Measurements from ENCODE around the gene HSPA1B.
"Not testable (repeated sequence)": the region's sequence is repeated elsewhere in the genome, so short reads cannot be mapped to it uniquely, and the experiment has no call there.

HSPA1B gene

DNA sequence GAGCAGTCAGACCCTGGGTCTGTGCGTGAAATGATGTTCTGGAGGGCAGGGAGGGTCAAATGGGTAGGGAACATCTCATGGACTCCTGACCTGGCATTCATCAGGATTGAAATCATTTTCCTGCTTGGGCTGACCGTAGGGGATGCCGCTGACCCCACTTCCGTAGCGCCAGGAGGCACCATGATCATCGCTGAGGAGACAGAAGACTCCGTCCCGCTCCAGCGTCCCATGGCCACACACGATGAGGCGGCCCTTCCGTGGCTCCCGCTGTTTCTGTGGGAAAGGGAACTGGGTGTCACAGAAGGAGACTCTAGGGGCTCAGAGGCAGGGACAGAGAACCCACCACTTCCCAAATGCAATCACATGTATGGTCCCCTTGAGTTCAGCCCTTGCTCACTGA lies 32.8 kb downstream of the HSPA1B start:
- DNase-seq (ENCODE audit: low spot score) = no peak

DNA sequence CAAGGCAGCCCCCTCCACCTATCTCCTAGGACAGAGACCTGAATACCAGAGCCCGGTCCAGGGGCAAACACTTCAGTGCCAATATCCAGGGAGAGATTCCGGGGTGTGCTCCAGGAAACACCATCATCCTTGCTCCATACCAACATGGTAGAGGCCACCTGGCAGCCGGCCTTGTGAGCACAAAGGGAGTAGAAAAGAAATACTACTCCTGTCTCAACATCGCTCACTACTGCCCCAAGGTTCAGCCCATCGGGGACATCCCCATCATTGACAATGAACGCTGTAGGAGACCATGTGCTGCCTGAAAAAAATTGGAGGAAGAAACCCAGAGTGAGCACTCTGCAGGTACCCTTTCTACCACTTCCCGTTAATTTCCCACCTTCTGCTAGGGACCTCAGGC lies 33.6 kb downstream of the HSPA1B start:
- no peak for DNase-seq (ENCODE audit: low spot score)

DNA sequence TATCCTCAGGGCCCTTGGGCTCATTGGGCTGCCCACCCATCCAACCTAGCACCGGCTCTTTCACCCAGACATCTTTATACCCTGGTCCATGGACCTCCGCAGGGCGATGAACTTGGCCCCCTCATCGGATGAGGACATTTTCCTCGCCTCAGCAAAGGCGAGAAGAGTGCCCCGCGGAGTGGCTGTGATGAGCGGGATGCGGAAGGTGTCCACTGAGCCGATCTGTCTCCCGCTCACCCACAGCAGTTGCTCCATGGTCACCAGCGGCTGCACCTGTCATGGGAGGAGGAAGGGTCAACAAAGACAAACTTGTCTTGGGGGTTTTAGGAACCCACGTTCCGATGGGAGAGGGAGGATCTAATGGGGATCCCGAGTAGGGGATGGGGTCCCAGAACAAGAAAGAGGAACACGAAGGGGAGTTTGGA lies 34.4 kb downstream of the HSPA1B start:
- no peak for DNase-seq (ENCODE audit: low spot score)

DNA sequence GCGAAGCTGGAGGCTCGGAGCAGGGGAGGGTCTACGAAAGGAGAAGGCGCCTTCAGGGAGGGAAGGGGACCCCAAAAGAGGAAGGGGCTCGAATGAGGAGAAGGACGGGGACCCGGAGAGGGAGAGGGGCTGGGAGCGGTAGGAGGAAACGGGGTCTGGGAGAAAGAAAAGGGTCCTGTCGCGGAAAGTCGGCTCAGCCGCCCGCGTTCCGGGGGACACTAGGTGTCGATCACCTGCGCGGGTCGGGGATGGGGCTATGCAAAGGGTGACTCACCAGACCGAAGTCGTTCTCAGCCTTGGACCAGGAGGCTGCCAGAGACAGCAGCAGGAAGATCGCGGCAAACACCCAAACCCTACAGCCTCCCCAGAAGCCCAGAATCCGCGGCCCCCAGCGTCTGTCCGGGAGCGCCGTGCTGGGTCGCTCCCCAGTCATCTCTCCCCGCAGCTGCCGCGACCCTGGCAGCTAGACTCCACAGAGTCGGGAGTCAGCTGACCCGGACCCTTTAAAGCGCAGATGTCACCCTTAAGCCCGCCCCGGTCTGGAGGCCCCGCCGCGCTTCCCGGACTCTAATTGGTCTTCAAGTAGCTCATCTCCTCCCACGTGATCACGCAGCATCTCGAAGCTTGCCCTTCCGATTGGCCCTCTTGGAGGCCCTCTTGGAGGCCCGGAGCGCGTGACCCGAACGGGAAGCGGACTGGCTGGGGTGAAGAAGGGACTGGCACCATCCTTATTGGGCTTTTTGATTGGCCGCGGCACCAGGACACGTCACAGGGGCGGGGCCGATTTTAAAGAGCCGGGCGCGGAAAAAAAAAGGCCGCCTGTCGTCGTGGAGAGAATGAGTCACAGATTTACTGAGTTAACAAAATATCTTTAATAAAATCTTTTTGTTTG lies 35.1 kb downstream of the HSPA1B start, which contains the start of gene NEU1:
Gene NEU1 (minus strand): TSS at position 478 of the 892 bp plus-strand sequence. CDS start 45 bp downstream, at position 433.
- peak; percentile 100 for DNase-seq (ENCODE audit: low spot score)

DNA sequence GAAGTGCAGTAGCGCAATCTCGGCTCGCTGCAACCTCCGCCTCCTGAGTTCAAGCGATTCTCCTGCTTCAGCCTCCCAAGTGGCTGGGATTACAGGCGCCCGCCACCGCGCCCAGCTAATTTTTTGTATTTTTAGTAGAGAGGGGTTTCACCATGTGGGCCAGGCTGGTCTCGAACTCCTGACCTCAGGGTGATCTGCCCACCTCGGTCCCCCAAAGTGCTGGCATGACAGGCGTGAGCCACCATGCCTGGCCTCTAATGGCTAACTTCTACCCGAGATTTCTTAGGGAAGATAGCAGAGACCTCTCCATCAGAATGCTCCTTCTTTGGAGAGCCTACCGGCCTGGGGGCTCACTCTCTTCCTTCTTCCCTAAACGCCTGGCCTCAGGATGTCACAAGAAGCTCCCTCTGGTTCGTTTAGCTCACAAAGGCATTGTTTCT lies 36.6 kb downstream of the HSPA1B start:
- DNase-seq (ENCODE audit: low spot score) = not testable (repeated sequence)

DNA sequence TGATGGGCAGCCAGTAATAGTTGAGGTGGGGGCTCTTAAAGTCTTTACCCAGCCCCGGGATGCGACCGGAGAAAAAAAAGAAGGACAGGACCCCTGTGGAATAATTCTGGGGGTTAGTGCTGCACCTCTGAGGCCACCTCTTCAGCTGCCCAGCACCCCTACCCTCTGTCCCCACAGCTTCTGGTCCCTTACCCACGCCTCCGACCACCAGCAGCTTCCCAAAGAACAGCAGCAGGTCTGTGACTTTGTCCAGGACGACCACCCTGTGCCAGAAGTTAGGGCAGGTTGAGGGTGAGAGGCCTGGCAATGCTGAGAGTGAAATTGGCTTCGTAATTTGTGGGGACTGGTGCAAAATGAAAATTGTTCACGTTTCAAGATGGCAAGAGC lies 37.3 kb downstream of the HSPA1B start:
- DNase-seq (ENCODE audit: low spot score) = no peak

DNA sequence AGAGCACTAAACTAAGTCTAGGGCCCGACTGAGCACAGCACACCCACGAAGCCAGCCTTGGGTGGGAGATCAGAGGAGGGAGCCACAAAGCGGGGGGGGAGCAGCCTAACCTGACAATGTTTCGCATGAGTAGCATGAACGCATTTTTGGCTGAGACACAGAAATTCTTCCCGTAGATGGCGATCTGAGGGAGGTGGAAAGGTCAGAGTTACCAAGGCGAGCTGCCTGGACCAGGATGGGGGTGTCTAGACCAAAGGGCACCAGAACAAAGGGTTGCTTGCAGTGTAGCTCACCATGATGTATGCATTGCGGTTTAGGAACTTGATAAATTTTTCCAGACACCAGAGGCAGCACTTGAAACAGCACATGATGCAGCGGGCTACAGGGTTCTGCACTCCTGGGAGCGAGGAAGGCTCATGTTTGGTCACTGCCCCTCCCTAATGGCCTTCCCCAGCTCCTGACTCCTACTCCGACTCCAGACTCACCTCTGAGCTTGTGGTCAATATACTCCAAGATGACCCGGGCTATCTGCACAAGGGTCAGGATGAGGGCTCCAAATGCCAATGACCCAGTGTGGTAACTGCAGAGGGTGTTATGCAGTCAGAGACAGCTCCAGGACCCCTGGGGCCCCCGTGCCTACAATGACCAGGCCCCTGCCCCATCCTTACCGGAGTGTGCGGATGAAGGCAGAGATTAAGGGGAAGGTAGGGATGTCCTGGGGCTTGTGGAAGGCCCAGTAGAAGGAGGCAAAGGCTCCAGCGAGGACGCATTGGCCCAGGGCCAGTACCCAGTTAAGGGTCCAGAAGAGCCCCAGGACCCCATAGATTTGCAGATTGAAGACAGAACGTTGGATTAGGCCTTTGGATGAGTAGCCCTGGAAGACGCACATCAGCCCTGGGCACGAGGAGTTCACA lies 37.9 kb downstream of the HSPA1B start:
- DNase-seq (ENCODE audit: low spot score) = no peak

DNA sequence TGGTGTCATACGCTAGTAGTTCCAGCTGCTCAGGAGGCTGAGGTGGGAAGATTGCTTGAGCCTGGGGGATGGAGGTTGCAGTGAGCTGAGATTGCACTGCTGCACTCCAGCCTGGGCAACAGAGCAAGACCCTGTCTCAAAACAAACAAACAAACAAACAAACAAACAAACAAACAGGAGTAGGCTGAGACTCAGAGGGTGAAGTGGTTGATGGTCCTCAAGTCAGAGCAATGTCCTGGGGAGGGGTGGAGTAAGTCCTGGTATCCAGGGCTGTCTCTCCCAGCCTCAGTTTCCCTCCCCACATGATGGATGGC lies 41.1 kb downstream of the HSPA1B start:
- not testable (repeated sequence) for DNase-seq (ENCODE audit: low spot score)

DNA sequence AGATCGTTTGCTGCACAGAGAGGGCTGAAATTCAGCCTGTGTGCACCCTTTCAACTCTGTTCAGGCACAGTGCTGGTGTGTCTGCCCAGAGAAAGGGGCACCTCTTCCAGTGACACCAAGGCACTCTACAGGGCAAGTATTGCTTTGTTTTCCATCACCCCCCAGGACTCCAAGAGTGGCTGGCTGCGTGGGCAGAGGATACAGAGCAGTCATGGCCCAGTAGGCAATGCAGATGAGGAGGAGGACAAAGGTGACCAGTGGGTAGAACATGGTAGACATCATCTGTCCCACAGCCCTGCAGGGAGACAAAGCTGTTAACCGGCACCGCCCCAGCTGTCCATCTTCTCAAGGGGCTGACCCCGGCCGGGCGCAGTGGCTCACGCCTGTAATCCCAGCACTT lies 41.8 kb downstream of the HSPA1B start:
- no peak for DNase-seq (ENCODE audit: low spot score)

DNA sequence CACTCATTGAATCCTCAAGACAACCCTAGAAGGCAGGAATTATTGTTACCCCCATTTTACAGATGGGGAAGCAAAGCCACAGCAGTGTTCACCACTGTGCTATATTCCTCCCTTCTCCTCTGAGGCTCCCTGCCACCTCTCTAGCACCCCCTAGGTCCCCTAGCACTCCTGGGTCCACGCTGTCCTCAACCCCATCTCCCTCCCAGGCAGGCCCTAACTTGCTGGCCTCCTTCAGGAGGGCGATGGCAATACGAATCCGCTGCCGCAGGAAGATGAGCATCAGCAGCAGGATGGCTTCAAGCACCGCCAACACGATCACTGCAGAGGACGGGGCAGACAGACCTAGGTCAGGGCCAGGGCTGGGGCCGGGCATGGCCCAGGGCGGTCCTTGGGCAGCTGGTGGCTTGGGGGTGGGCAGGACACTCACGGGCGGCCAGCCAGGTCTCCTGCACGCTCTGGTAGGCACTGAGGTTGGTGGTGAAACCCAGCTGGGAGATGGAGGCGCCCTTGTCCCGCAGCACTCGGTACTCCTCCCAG lies 42.9 kb downstream of the HSPA1B start:
- DNase-seq (ENCODE audit: low spot score) = peak; percentile 50

DNA sequence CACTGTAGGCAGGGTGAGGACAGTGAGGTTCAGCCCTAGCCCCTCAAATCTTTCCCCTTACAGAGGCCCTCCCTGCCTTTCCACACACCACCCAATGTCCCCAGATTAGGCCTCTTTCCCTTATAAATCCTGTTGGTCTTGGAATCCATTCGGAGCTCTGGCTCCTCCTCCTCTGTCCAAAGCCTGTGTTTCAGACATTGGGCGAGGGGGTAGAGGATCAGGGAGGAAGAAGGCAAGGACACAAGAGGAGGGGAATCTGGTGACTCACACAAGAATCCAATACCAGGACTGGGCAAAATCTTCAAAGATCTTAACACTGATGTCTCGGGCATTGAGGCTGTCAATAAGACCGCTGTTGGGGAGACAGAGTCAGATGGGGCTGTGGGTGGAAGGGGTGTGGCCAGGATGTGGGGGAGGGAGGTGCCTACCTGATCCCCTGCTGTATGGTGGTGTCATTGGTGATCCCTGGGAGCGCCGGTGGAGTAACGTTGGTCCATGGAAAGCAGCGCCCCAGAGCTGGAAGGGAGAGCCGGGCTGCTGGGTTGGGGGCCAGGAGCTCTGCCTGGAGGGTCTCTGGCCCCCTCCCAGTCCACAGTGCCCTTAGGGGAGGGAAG lies 43.6 kb downstream of the HSPA1B start:
- DNase-seq (ENCODE audit: low spot score) = peak; percentile 38

DNA sequence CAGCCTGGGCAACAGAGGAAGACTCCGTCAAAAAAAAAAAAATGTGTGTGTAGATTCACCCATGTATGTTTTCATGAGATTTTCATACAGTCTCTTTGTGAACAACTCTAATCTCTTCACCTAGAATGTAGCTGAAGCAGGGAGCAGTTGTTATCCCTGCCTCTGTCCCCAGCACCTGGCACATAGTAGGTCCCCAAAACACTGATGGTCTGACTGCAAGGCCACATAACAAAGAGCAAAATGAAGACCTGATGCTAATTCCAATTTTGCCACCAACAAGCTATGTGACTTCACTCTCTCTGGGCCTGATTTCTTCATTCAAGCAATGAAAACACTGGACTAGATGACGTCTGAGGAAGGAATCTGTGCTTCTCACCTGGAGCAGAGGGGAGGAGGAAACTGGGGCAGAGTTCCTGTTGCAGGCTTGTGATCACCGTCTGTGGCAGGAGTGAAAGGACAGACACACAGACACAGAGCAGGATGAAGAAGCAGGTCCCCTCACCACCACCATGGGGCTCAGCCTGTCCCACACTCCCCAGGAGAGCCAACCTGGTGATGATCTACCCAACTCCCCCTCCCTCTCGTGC lies 46.6 kb downstream of the HSPA1B start:
- peak; percentile 2 for DNase-seq (ENCODE audit: low spot score)

DNA sequence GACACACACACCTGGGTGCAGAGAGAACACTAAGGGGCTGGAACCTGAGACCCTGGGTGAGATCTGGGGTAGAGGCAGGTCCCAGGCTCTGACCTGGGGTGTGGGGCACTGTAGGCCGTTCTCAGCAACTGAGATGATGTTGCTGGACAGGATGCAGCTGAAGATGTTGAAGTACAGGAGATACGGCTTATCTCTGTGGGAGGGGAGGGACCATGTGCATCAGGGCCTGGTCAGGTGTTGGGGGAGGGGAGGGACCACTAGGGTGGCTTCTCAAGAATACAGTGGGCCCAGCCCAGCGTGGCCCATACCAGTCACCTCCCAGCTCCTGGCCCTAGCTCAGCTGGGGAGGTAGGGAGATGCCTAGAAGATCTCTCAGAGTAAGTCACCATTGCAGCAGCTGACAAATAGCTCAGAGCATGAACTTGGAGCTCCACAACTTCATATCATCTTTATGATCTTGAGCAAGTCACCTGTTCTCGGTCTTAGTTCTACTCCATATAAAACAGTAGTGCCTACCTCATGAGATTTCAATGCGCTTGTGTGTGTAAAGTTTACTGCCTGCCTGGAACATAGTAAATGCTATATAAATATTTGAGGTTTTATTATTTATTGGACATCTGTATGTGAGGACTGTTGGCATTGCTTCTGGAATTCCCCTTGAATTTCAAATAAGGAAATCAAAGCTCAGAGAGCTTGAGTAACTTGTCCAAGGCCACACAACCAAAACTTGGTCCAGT lies 47.5 kb downstream of the HSPA1B start:
- DNase-seq (ENCODE audit: low spot score) = peak; percentile 1

DNA sequence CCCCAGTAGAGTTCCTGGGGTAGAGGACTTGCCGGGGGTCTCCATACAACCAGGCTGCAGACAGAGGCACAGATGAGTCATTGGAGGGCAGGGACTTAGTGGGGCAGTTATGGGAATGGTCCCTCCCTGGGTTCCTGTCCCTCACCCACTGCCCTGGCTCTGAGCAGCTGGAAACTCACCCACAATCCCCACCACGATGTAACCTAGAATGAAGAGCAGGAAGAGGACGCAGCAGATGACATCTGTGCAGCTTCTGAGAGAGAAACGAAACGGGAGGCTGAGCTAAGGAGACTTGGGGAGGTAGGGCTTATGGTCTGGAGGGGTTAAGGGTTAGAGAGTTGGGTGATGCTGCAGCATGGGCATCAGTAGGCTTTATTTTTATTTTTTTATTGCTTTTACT lies 48.3 kb downstream of the HSPA1B start:
- no peak for DNase-seq (ENCODE audit: low spot score)

DNA sequence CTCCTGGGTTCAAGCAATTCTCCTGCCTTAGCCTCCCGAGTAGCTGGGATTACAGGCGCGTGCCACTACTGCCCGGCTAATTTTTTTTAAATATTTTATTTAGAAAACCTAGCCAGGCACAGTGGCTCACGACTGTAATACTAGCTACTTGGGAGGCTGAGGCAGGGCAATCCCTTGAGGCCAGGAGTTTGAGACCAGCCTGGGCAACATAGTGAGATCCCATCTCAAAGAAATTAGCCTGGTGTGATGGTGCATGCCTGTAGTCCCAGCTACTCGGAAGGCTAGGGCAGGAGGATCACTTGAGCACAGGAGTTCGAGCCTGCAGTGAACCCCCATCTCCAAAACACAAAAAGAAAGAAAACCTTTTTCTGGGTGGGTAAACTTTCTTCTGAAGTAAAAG lies 48.8 kb downstream of the HSPA1B start:
- DNase-seq (ENCODE audit: low spot score) = no peak

DNA sequence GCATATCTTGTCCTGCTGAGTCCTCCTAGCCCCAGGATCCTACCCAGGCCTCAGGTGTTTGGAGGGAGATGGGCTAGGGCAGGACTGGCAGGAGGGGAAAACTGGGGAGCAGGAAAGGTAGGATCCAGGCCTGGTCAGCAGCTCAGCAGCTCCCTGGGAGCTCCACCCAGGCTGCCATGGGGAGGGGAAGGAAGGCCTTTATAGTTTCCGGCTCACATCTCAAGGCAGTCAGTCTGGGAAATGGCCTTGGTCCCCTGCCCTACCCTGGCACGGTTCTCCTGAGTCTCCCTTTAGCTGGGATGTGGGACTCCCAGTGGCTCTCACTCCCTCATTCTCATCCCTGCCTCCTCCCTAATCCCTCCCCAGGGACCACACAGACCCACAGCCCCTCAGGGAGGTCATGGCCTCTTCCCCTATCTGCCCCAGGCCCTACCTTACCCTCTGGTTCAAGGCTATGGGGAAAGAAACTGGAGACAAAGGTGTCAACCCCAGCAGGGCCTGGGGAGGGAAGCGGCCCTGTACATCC lies 49.6 kb downstream of the HSPA1B start:
- DNase-seq (ENCODE audit: low spot score) = peak; percentile 3

DNA sequence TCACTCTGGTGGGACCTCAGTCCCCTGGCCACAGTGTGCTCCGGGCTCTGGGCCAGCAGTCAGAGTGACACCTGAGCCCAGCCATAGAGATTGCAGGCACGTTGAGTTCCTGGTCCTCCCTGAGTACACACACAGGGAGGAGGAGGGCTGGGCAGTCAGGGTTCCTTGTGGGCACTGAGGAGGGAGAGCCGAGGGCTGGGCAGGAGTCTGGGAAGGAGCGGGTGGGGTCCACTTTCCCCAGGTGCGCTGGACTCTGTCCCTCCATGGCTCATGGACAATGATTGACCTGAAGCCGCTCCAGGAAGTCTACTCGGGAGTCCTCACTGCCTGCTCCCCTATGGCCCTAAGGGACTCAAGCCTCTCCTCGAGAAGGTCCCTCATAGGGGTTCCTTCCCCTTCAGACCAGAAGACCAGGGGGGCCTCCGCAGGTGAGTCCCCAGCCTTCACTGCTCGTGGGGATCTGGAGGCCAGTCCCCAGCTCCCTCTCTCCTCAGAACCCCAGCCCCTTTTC lies 50.2 kb downstream of the HSPA1B start:
- DNase-seq (ENCODE audit: low spot score) = peak; percentile 14

DNA sequence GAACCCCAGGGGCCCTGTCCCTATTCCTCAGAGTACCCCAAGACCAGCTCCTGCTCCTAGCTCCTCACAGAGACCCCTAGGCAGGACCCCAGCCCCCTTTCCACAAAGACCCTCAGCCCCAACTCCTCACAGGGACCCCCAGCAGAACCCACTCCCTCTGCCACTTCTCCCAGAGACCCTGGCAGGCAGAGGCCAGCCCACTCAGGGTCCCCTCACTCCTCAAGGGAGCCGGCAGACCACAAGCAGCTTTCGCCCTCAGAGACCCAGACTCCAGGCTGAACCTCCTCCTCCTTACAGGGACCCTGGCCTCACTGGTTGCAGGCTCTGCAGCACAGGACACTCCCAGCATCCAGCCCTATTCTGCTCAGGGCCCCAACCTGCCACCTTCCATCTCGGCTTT lies 50.7 kb downstream of the HSPA1B start:
- DNase-seq (ENCODE audit: low spot score) = peak; percentile 1

DNA sequence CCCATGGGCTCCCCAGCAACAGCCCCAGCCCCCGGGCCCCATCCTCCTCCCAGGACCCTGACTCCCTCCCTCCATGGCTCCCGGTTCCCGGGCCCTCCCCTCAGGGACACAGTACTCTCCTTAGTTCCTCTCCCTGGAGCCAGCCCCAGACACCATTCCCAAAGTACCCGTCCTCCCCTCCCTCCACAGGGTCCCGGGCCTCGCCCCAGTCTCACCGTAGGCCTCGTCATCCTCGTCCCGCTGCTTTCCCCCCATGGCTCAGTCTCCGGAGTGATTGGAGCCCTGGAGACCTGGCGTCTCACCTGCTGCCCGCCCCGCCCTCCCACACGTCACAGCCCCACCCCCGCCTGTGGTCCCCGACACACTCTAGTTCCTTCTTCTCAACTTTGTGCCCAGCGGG lies 51.2 kb downstream of the HSPA1B start, which contains the start of gene SLC44A4:
Gene SLC44A4 (minus strand): TSS at position 272 of the 400 bp plus-strand sequence. CDS start 17 bp downstream, at position 255.
- peak; percentile 67 for DNase-seq (ENCODE audit: low spot score)

DNA sequence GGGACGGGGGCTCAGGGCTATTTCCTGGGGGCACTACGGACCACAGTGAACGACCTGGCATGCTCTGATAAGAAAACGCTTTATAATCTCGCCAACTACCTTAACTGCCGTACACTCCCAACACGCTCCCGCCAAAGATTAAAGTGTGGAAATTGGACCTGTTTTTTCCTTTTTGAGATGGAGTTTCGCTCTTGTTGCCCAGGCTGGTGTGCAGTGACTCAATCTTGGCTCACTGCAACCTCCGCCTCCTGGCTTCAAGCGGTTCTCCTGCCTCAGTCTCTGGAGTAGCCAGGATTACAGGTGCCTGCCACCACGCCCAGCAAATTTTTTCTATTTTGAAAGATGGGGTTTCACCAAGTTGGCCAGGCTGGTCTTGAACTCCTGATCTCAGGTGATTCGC lies 51.6 kb downstream of the HSPA1B start:
- DNase-seq (ENCODE audit: low spot score) = no peak
